ENCODE data around the gene AIRE. TPM values are rescaled to one million over a fixed set of nuclear protein-coding genes. Genes with fewer than 3 reads are reported as not detected.
A peak's percentile ranks its signal among the peaks of the same experiment; 100 is the strongest.

AIRE gene
- total RNA-seq, 1 donor from 2014 or later, result not detected

- TF ChIP-seq, protein P1, sequence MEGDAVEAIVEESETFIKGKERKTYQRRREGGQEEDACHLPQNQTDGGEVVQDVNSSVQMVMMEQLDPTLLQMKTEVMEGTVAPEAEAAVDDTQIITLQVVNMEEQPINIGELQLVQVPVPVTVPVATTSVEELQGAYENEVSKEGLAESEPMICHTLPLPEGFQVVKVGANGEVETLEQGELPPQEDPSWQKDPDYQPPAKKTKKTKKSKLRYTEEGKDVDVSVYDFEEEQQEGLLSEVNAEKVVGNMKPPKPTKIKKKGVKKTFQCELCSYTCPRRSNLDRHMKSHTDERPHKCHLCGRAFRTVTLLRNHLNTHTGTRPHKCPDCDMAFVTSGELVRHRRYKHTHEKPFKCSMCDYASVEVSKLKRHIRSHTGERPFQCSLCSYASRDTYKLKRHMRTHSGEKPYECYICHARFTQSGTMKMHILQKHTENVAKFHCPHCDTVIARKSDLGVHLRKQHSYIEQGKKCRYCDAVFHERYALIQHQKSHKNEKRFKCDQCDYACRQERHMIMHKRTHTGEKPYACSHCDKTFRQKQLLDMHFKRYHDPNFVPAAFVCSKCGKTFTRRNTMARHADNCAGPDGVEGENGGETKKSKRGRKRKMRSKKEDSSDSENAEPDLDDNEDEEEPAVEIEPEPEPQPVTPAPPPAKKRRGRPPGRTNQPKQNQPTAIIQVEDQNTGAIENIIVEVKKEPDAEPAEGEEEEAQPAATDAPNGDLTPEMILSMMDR (IDR thresholded peaks at IDR 0.05; ENCODE audit: partially characterized antibody, unreplicated experiment), result no peak
- peaks cover 12% of the 10 kb centered on the region for H3K4me1 Mint-ChIP-seq (ENCODE audit: low read depth, unreplicated experiment)
- H3K4me3 Mint-ChIP-seq (ENCODE audit: unreplicated experiment), result no peak overlapping the region
- no peak overlapping the region for H3K27ac Mint-ChIP-seq (ENCODE audit: unreplicated experiment)
- H3K36me3 Mint-ChIP-seq (ENCODE audit: unreplicated experiment), result no peaks in the 10 kb centered on the region
- DNase-seq, result no peak
- peaks cover 13% of the 10 kb centered on the region for H3K27me3 Mint-ChIP-seq (ENCODE audit: unreplicated experiment)
- H3K9me3 Mint-ChIP-seq (ENCODE audit: unreplicated experiment), result no peaks in the 10 kb centered on the region
Measured at GRCh38 chr21:44303490-44303981, 17.9 kb downstream of the AIRE start.

- TF ChIP-seq, protein P1 (IDR thresholded peaks at IDR 0.05; ENCODE audit: partially characterized antibody, unreplicated experiment), result no peak
- H3K9me3 Mint-ChIP-seq (ENCODE audit: unreplicated experiment), result no peaks in the 10 kb centered on the region
- H3K27ac Mint-ChIP-seq (ENCODE audit: unreplicated experiment), result no peak overlapping the region
- H3K4me3 Mint-ChIP-seq (ENCODE audit: unreplicated experiment), result no peak overlapping the region
- no peaks in the 10 kb centered on the region for H3K36me3 Mint-ChIP-seq (ENCODE audit: unreplicated experiment)
- peaks cover 15% of the 10 kb centered on the region for H3K4me1 Mint-ChIP-seq (ENCODE audit: low read depth, unreplicated experiment)
- peaks cover 9% of the 10 kb centered on the region for H3K27me3 Mint-ChIP-seq (ENCODE audit: unreplicated experiment)
- DNase-seq, result no peak
Measured at GRCh38 chr21:44304011-44304616, 18.4 kb downstream of the AIRE start.

GRCh38 chr21:44304877-44305293, 19.2 kb downstream of the AIRE start:
- peak; percentile 72 for DNase-seq
- peaks cover 6% of the 10 kb centered on the region for H3K27me3 Mint-ChIP-seq (ENCODE audit: unreplicated experiment)
- H3K27ac Mint-ChIP-seq (ENCODE audit: unreplicated experiment), result no peak overlapping the region
- TF ChIP-seq, protein P1 (IDR thresholded peaks at IDR 0.05; ENCODE audit: partially characterized antibody, unreplicated experiment), result peak; percentile 63
- H3K9me3 Mint-ChIP-seq (ENCODE audit: unreplicated experiment), result no peaks in the 10 kb centered on the region
- peaks cover 15% of the 10 kb centered on the region for H3K4me1 Mint-ChIP-seq (ENCODE audit: low read depth, unreplicated experiment)
- no peak overlapping the region for H3K4me3 Mint-ChIP-seq (ENCODE audit: unreplicated experiment)
- H3K36me3 Mint-ChIP-seq (ENCODE audit: unreplicated experiment), result no peaks in the 10 kb centered on the region

GRCh38 chr21:44305691-44306090, 20.0 kb downstream of the AIRE start:
- Mint-ChIP-seq H3K9me3 (ENCODE audit: unreplicated experiment) (no peaks in the 10 kb centered on the region), H3K4me1 (ENCODE audit: low read depth, unreplicated experiment) (peaks cover 15% of the 10 kb centered on the region), H3K36me3 (ENCODE audit: unreplicated experiment) (no peaks in the 10 kb centered on the region), H3K27ac (ENCODE audit: unreplicated experiment) (no peak overlapping the region), H3K4me3 (ENCODE audit: unreplicated experiment) (no peak overlapping the region), H3K27me3 (ENCODE audit: unreplicated experiment) (peaks cover 6% of the 10 kb centered on the region)
- no peak for DNase-seq
- TF ChIP-seq, protein P1 (IDR thresholded peaks at IDR 0.05; ENCODE audit: partially characterized antibody, unreplicated experiment), result no peak

DNA sequence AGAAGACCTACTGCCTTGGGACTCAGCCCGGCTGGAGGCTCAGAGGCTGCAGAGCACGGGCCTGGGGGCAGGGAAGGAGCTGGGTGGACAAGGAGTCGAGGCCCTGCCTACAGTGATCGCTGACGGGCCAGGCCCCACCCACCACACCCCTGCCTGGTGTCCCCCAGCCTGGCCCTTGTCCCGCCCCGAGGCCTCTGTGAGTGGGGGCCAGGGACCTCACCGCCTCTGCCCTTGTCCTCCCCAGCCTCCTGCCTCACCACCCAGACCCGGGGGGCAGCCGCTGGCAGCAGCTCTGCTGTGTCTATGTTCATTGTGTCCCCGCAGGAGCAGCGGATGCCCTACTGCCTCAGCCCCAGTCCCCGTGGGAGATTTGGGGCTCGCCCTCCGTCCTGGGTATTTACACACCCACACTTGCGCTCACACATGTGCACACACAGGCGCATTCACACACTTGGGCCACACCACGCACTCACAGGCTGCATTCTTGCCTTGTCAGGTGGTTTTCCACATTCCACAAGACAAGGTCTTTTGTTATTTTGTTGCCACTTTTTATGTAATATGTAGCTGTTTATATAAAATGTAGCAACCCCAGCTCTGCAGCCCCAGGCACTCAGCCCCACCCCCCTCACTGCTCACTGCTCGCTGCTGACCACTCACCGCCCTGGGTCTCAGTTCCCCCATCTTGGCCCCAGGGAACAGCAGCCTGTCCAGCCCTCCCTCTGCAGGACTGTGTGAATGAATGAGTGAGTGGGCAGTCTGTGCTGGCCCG, 21.4 kb downstream of the AIRE start:
- Mint-ChIP-seq H3K27me3 (ENCODE audit: unreplicated experiment) (peaks cover 11% of the 10 kb centered on the region), H3K4me3 (ENCODE audit: unreplicated experiment) (peak overlapping the region; percentile 47), H3K9me3 (ENCODE audit: unreplicated experiment) (peaks cover 2% of the 10 kb centered on the region), H3K4me1 (ENCODE audit: low read depth, unreplicated experiment) (peaks cover 15% of the 10 kb centered on the region), H3K36me3 (ENCODE audit: unreplicated experiment) (no peaks in the 10 kb centered on the region), H3K27ac (ENCODE audit: unreplicated experiment) (peak overlapping the region; percentile 59)
- TF ChIP-seq, protein P1 (IDR thresholded peaks at IDR 0.05; ENCODE audit: partially characterized antibody, unreplicated experiment), result no peak
- no peak for DNase-seq

Measured in glutamatergic neuron (in vitro differentiated cells).